Activated CD8-positive, alpha-beta memory T cell treated with anti-CD3 and anti-CD28 coated beads for 48 hours (primary cell): ENCODE results near the gene CUEDC1.
"Not testable (repeated sequence)": the region's sequence is repeated elsewhere in the genome, so short reads cannot be mapped to it uniquely, and the experiment has no call there.

Experiments
- DNase-seq, 3 experiments: peaks; one replicate each; pipeline ENCODE4 v3.0.0-alpha.2; 2020; ENCODE audit warnings: low read depth in 2 of 3, low spot score in 2 of 3

The CUEDC1 gene

GRCh38 chr17:57940653-57941329 lies 14.4 kb downstream of the CUEDC1 start:
- DNase-seq: no peak

GRCh38 chr17:57940231-57940630 lies 15.0 kb downstream of the CUEDC1 start:
- no peak for DNase-seq

- no peak for DNase-seq
These were observed 15.4 kb downstream of the CUEDC1 start for GRCh38 chr17:57939797-57940196.

- DNase-seq: no peak
These were observed 17.1 kb downstream of the CUEDC1 start for GRCh38 chr17:57938061-57938502.

- no peak for DNase-seq
These were observed 17.7 kb downstream of the CUEDC1 start for GRCh38 chr17:57937492-57937891.

GRCh38 chr17:57935833-57936807 lies 19.1 kb downstream of the CUEDC1 start:
- DNase-seq: no peak

GRCh38 chr17:57931488-57932137 lies 23.6 kb downstream of the CUEDC1 start:
- no peak for DNase-seq

- no peak for DNase-seq
These were observed 25.0 kb downstream of the CUEDC1 start for GRCh38 chr17:57930239-57930638.

- no peak for DNase-seq
These were observed 25.8 kb downstream of the CUEDC1 start for GRCh38 chr17:57929386-57929785.

GRCh38 chr17:57928928-57929327 lies 26.3 kb downstream of the CUEDC1 start:
- DNase-seq: no peak

- no peak for DNase-seq
These were observed 28.0 kb downstream of the CUEDC1 start for GRCh38 chr17:57927048-57927723.

GRCh38 chr17:57926723-57927047 lies 28.5 kb downstream of the CUEDC1 start:
- no peak for DNase-seq

GRCh38 chr17:57925361-57925990 lies 29.7 kb downstream of the CUEDC1 start:
- no peak for DNase-seq

GRCh38 chr17:57924677-57925076 lies 30.5 kb downstream of the CUEDC1 start:
- DNase-seq: no peak

- DNase-seq: no peak
These were observed 31.9 kb downstream of the CUEDC1 start for GRCh38 chr17:57923182-57923872.

- not testable (repeated sequence) for DNase-seq
These were observed 32.5 kb downstream of the CUEDC1 start for GRCh38 chr17:57922745-57923144.

GRCh38 chr17:57920916-57921703 lies 34.1 kb downstream of the CUEDC1 start:
- DNase-seq: no peak

- DNase-seq: no peak
These were observed 35.3 kb downstream of the CUEDC1 start for GRCh38 chr17:57919918-57920317.
